HG03097 (cell line): Measurements from ENCODE around the gene GPR55.
A peak's percentile ranks its signal among the peaks of the same experiment; 100 is the strongest.

Experiments
- ATAC-seq: cut with Tn5 transposase; IDR thresholded peaks from one replicate; pipeline ENCODE4 v1.9.1; 2021; ENCODE audit not compliant: unreplicated experiment, low FRiP score

GPR55 gene

GRCh38 chr2:230870544-230871360 lies 54.3 kb downstream of the GPR55 start:
- no peak for ATAC-seq

- ATAC-seq = no peak
These were observed 55.0 kb downstream of the GPR55 start for GRCh38 chr2:230869914-230870543.

- ATAC-seq = no peak
These were observed 55.8 kb downstream of the GPR55 start for GRCh38 chr2:230868947-230869913.

- no peak for ATAC-seq
These were observed 56.7 kb downstream of the GPR55 start for GRCh38 chr2:230868161-230868946.

GRCh38 chr2:230866756-230867523 lies 58.1 kb downstream of the GPR55 start:
- ATAC-seq = no peak

GRCh38 chr2:230865766-230866755 lies 59.0 kb downstream of the GPR55 start:
- no peak for ATAC-seq

- ATAC-seq = no peak
These were observed 59.7 kb downstream of the GPR55 start for GRCh38 chr2:230865307-230865765.

GRCh38 chr2:230864605-230865306 lies 60.3 kb downstream of the GPR55 start, which contains the start of gene ITM2C:
Gene ITM2C (plus strand): TSS chr2:230864942. CDS start chr2:230865026, 84 bp downstream.
- ATAC-seq = peak; percentile 42

- no peak for ATAC-seq
These were observed 60.9 kb downstream of the GPR55 start for GRCh38 chr2:230864122-230864604.

GRCh38 chr2:230863442-230864121 lies 61.5 kb downstream of the GPR55 start:
- no peak for ATAC-seq

- no peak for ATAC-seq
These were observed 62.0 kb downstream of the GPR55 start for GRCh38 chr2:230863031-230863430.

- no peak for ATAC-seq
These were observed 62.8 kb downstream of the GPR55 start for GRCh38 chr2:230862292-230862691.

- no peak for ATAC-seq
These were observed 63.3 kb downstream of the GPR55 start for GRCh38 chr2:230861552-230862255.
